ENCODE results near the gene C19orf33. TPM values are rescaled to one million over a fixed set of nuclear protein-coding genes. Genes with fewer than 3 reads are reported as not detected.

Gene C19orf33
- total RNA-seq, 1 experiment from 2014 or later = not detected

DNA sequence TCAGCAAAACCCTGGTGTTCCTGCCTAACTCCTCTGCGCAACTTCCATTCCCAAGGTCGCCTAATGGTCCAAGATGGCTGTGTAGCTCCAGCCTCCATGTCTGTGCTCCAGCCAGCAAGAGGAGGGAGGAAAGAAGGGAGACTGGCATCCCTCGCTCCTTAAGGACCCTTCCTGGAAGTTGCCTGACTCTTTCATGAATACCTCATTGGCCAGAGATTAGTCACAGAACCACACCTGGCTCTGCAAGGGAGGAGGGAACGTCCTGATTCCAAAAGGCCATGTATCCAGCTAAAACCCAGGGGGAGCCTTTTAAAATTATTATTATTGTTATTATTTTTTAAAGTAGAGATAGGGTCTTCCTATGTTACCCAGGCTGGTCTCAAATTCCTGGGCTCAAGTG is 20.4 kb downstream of the C19orf33 start:
- Histone ChIP-seq H3K27ac (ENCODE audit: low read depth, low read length, poor library complexity, severe bottlenecking) (no peak overlapping the region), H3K4me3 (ENCODE audit: low read depth, low read length, poor library complexity, severe bottlenecking) (no peak overlapping the region), H3K36me3 (ENCODE audit: insufficient read depth, low read length, poor library complexity, severe bottlenecking) (no peaks in the 10 kb centered on the region), H3K4me1 (ENCODE audit: insufficient read depth, low read length, poor library complexity, severe bottlenecking) (peaks cover 4% of the 10 kb centered on the region), H3K9me3 (ENCODE audit: low read depth, low read length, poor library complexity, severe bottlenecking) (no peaks in the 10 kb centered on the region), H3K27me3 (replicated peaks; ENCODE audit: insufficient read depth, low read depth, low read length, poor library complexity) (peaks cover 13% of the 10 kb centered on the region)
- intact Hi-C loops (cut with micrococcal nuclease; ENCODE audit: unreplicated experiment) = no loop called here
- ChIA-PET CTCF (no interaction called here), POLR2A (ENCODE audit: low non-redundant PET) (no interaction called here)
- TF ChIP-seq EZH2 (IDR thresholded peaks at IDR 0.05; ENCODE audit: borderline replicate concordance, low read depth, low read length, poor library complexity, severe bottlenecking) = no peak
- TF ChIP-seq, protein P1, sequence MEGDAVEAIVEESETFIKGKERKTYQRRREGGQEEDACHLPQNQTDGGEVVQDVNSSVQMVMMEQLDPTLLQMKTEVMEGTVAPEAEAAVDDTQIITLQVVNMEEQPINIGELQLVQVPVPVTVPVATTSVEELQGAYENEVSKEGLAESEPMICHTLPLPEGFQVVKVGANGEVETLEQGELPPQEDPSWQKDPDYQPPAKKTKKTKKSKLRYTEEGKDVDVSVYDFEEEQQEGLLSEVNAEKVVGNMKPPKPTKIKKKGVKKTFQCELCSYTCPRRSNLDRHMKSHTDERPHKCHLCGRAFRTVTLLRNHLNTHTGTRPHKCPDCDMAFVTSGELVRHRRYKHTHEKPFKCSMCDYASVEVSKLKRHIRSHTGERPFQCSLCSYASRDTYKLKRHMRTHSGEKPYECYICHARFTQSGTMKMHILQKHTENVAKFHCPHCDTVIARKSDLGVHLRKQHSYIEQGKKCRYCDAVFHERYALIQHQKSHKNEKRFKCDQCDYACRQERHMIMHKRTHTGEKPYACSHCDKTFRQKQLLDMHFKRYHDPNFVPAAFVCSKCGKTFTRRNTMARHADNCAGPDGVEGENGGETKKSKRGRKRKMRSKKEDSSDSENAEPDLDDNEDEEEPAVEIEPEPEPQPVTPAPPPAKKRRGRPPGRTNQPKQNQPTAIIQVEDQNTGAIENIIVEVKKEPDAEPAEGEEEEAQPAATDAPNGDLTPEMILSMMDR (conservative IDR thresholded peaks at IDR 0.05; ENCODE audit: low read depth, low read length) = no peak
- BruUV-seq (replicated peaks) = no TSS peak
- no peak for DNase-seq (ENCODE audit: low spot score)

DNA sequence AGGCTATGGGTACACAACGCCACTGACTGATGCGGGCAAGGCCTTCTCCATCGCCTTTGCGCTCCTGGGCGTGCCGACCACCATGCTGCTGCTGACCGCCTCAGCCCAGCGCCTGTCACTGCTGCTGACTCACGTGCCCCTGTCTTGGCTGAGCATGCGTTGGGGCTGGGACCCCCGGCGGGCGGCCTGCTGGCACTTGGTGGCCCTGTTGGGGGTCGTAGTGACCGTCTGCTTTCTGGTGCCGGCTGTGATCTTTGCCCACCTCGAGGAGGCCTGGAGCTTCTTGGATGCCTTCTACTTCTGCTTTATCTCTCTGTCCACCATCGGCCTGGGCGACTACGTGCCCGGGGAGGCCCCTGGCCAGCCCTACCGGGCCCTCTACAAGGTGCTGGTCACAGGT is 22.5 kb downstream of the C19orf33 start:
- DNase-seq (ENCODE audit: low spot score) = no peak
- TF ChIP-seq, protein P1 (conservative IDR thresholded peaks at IDR 0.05; ENCODE audit: low read depth, low read length) = no peak
- TF ChIP-seq EZH2 (IDR thresholded peaks at IDR 0.05; ENCODE audit: borderline replicate concordance, low read depth, low read length, poor library complexity, severe bottlenecking) = no peak
- ChIA-PET CTCF (no interaction called here), POLR2A (ENCODE audit: low non-redundant PET) (no interaction called here)
- Histone ChIP-seq H3K36me3 (ENCODE audit: insufficient read depth, low read length, poor library complexity, severe bottlenecking) (no peaks in the 10 kb centered on the region), H3K9me3 (ENCODE audit: low read depth, low read length, poor library complexity, severe bottlenecking) (no peaks in the 10 kb centered on the region), H3K27me3 (replicated peaks; ENCODE audit: insufficient read depth, low read depth, low read length, poor library complexity) (no peaks in the 10 kb centered on the region), H3K27ac (ENCODE audit: low read depth, low read length, poor library complexity, severe bottlenecking) (no peak overlapping the region), H3K4me1 (ENCODE audit: insufficient read depth, low read length, poor library complexity, severe bottlenecking) (no peaks in the 10 kb centered on the region), H3K4me3 (ENCODE audit: low read depth, low read length, poor library complexity, severe bottlenecking) (no peak overlapping the region)
- BruUV-seq (replicated peaks) = no TSS peak
- intact Hi-C loops (cut with micrococcal nuclease; ENCODE audit: unreplicated experiment) = no loop called here

DNA sequence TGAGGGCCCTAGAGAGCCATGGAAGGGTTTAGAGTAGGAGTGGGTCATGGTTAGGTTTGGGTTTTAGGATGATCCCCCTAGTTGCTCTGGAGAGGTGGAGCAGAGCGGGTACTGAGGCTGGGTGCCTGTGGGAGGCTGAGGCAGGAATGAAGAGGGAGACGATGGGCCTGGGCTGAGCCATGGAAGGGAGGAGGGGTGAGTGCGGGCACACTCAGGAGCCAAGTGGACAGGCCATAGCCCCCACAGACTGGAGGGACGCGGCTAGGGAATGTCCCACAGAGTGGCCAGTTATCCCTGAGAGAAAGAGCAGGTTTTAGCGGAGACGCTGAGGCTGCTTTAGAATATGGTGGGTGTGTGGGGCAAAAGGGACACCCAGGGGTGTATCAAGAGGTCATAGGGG is 25.6 kb downstream of the C19orf33 start:
- Histone ChIP-seq H3K27me3 (replicated peaks; ENCODE audit: insufficient read depth, low read depth, low read length, poor library complexity) (no peaks in the 10 kb centered on the region), H3K4me3 (ENCODE audit: low read depth, low read length, poor library complexity, severe bottlenecking) (no peak overlapping the region), H3K9me3 (ENCODE audit: low read depth, low read length, poor library complexity, severe bottlenecking) (no peaks in the 10 kb centered on the region), H3K36me3 (ENCODE audit: insufficient read depth, low read length, poor library complexity, severe bottlenecking) (no peaks in the 10 kb centered on the region), H3K4me1 (ENCODE audit: insufficient read depth, low read length, poor library complexity, severe bottlenecking) (no peaks in the 10 kb centered on the region), H3K27ac (ENCODE audit: low read depth, low read length, poor library complexity, severe bottlenecking) (no peak overlapping the region)
- intact Hi-C loops (cut with micrococcal nuclease; ENCODE audit: unreplicated experiment) = loop anchor here (10.0 kb wide), 1 partner anchor 185 kb away; no protein-coding TSS in a partner anchor
- TF ChIP-seq EZH2 (IDR thresholded peaks at IDR 0.05; ENCODE audit: borderline replicate concordance, low read depth, low read length, poor library complexity, severe bottlenecking) = no peak
- TF ChIP-seq, protein P1 (conservative IDR thresholded peaks at IDR 0.05; ENCODE audit: low read depth, low read length) = no peak
- CTCF ChIA-PET = no interaction called here
- BruUV-seq (replicated peaks) = no TSS peak
- DNase-seq (ENCODE audit: low spot score) = no peak
- POLR2A ChIA-PET (ENCODE audit: low non-redundant PET) = no interaction called here

Data from A673 (cell line).